ENCODE results near the gene THY1. TPM values are rescaled to one million over a fixed set of nuclear protein-coding genes. Genes with fewer than 3 reads are reported as not detected.

THY1 gene
- total RNA-seq, 2 experiments from 2014 or later = not detected

GRCh38 chr11:119376197-119376847 lies 46.6 kb downstream of the THY1 start:
- H3K27me3 ChIP-seq (ENCODE audit: control insufficient read depth in 1 of 2, insufficient read depth in 2 of 2, low read length in 2 of 2) = peaks cover 0 to 2% of the 10 kb centered on the region in 2 experiments
- H3K4me3 ChIP-seq (ENCODE audit: low read length) = no peak overlapping the region
- no peaks in the 10 kb centered on the region for H3K36me3 ChIP-seq (ENCODE audit: insufficient read depth, low read length)
- Mint-ChIP-seq H3K4me1 (ENCODE audit: low read depth) (no peaks in the 10 kb centered on the region), H3K36me3 (ENCODE audit: low read depth) (no peaks in the 10 kb centered on the region), H3K4me3 (no peak overlapping the region), H3K27me3 (peaks cover 9% of the 10 kb centered on the region), H3K27ac (no peak overlapping the region), H3K9me3 (no peaks in the 10 kb centered on the region)
- no peaks in the 10 kb centered on the region for H3K9me3 ChIP-seq (ENCODE audit: control insufficient read depth in 1 of 2, insufficient read depth in 1 of 2, low read length in 2 of 2)
- CTCF ChIA-PET = interaction anchor here (7.6 kb wide), 1 partner anchor 20 kb away, joined by 66 read pairs; no protein-coding TSS in a partner anchor
- H3K4me1 ChIP-seq (ENCODE audit: insufficient read depth, low read length) = peaks cover 23% of the 10 kb centered on the region
- H3K27ac ChIP-seq (ENCODE audit: low read depth in 1 of 2, low read length in 2 of 2) = no peak overlapping the region
- DNase-seq (no peak), ATAC-seq (ENCODE audit: poor library complexity) (no peak)
- intact Hi-C loops (cut with DNase I, micrococcal nuclease) = no loop called here
- POLR2A ChIA-PET = no interaction called here
- TF ChIP-seq, protein P1, sequence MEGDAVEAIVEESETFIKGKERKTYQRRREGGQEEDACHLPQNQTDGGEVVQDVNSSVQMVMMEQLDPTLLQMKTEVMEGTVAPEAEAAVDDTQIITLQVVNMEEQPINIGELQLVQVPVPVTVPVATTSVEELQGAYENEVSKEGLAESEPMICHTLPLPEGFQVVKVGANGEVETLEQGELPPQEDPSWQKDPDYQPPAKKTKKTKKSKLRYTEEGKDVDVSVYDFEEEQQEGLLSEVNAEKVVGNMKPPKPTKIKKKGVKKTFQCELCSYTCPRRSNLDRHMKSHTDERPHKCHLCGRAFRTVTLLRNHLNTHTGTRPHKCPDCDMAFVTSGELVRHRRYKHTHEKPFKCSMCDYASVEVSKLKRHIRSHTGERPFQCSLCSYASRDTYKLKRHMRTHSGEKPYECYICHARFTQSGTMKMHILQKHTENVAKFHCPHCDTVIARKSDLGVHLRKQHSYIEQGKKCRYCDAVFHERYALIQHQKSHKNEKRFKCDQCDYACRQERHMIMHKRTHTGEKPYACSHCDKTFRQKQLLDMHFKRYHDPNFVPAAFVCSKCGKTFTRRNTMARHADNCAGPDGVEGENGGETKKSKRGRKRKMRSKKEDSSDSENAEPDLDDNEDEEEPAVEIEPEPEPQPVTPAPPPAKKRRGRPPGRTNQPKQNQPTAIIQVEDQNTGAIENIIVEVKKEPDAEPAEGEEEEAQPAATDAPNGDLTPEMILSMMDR (IDR thresholded peaks at IDR 0.05) = no peak

- Histone ChIP-seq H3K4me1 (ENCODE audit: insufficient read depth, low read length) (peaks cover 17% of the 10 kb centered on the region), H3K27me3 (ENCODE audit: control insufficient read depth in 1 of 2, insufficient read depth in 2 of 2, low read length in 2 of 2) (peaks cover 0 to 2% of the 10 kb centered on the region in 2 experiments), H3K36me3 (ENCODE audit: insufficient read depth, low read length) (no peaks in the 10 kb centered on the region), H3K27ac (ENCODE audit: low read depth in 1 of 2, low read length in 2 of 2) (no peak overlapping the region), H3K9me3 (ENCODE audit: control insufficient read depth in 1 of 2, insufficient read depth in 1 of 2, low read length in 2 of 2) (no peaks in the 10 kb centered on the region), H3K4me3 (ENCODE audit: low read length) (no peak overlapping the region)
- ChIA-PET POLR2A (no interaction called here), CTCF (interaction anchor here (1.3 to 7.6 kb wide), 2 partner anchors 14 to 19 kb away, joined by 3 to 66 read pairs; no protein-coding TSS in a partner anchor)
- intact Hi-C loops (cut with DNase I, micrococcal nuclease) = no loop called here
- Mint-ChIP-seq H3K9me3 (no peaks in the 10 kb centered on the region), H3K4me3 (no peak overlapping the region), H3K27me3 (peaks cover 13% of the 10 kb centered on the region), H3K27ac (no peak overlapping the region), H3K36me3 (ENCODE audit: low read depth) (no peaks in the 10 kb centered on the region), H3K4me1 (ENCODE audit: low read depth) (no peaks in the 10 kb centered on the region)
- TF ChIP-seq, protein P1 (IDR thresholded peaks at IDR 0.05) = no peak
- ATAC-seq (ENCODE audit: poor library complexity) (no peak), DNase-seq (no peak)
Measured at GRCh38 chr11:119375337-119376196, 47.4 kb downstream of the THY1 start.

- H3K27ac Mint-ChIP-seq = no peak overlapping the region
- no peak overlapping the region for H3K4me3 Mint-ChIP-seq
- DNase-seq (no peak), ATAC-seq (ENCODE audit: poor library complexity) (no peak)
- H3K27ac ChIP-seq (ENCODE audit: low read depth in 1 of 2, low read length in 2 of 2) = no peak overlapping the region
- POLR2A ChIA-PET = no interaction called here
- peaks cover 18% of the 10 kb centered on the region for H3K4me1 ChIP-seq (ENCODE audit: insufficient read depth, low read length)
- H3K36me3 Mint-ChIP-seq (ENCODE audit: low read depth) = no peaks in the 10 kb centered on the region
- peaks cover 20% of the 10 kb centered on the region for H3K27me3 Mint-ChIP-seq
- no peaks in the 10 kb centered on the region for H3K36me3 ChIP-seq (ENCODE audit: insufficient read depth, low read length)
- TF ChIP-seq, protein P1 (IDR thresholded peaks at IDR 0.05) = no peak
- peaks cover 0 to 2% of the 10 kb centered on the region in 2 experiments for H3K27me3 ChIP-seq (ENCODE audit: control insufficient read depth in 1 of 2, insufficient read depth in 2 of 2, low read length in 2 of 2)
- H3K4me3 ChIP-seq (ENCODE audit: low read length) = no peak overlapping the region
- H3K9me3 ChIP-seq (ENCODE audit: control insufficient read depth in 1 of 2, insufficient read depth in 1 of 2, low read length in 2 of 2) = no peaks in the 10 kb centered on the region
- H3K4me1 Mint-ChIP-seq (ENCODE audit: low read depth) = no peaks in the 10 kb centered on the region
- no peaks in the 10 kb centered on the region for H3K9me3 Mint-ChIP-seq
- intact Hi-C loops (cut with DNase I, micrococcal nuclease) = no loop called here
- CTCF ChIA-PET = interaction anchor here (0.8 to 7.6 kb wide), 3 partner anchors 10 to 18 kb away, joined by 3 to 66 read pairs (median 6); no protein-coding TSS in a partner anchor
Measured at GRCh38 chr11:119374632-119375336, 48.2 kb downstream of the THY1 start.

Data from CD4-positive, alpha-beta T cell (primary cell).